H1 (cell line): ENCODE measurements around the gene CD300A. TPM values are rescaled to one million over a fixed set of nuclear protein-coding genes. Genes with fewer than 3 reads are reported as not detected.
A peak's percentile ranks its signal among the peaks of the same experiment; 100 is the strongest.

ENCODE experiments used
- CTCF ChIA-PET: fragments of 300-600 bp; sonication (Branson Sonifier 250); formaldehyde crosslinking; loops from one replicate; lab custom pipeline; 2021; ENCODE audit not compliant: partially characterized antibody; lab: Charles Lee
- POLR2A ChIA-PET: fragments of 300-600 bp; sonication (Branson Sonifier 250); formaldehyde crosslinking; loops from one replicate; lab custom pipeline; 2021; ENCODE audit warnings: inconsistent platforms; ENCODE audit not compliant: partially characterized antibody; lab: Charles Lee
- DNase-seq, 2 experiments: peaks; one replicate each; pipeline versions ENCODE4 v3.0.0 to v3.0.0-alpha.2; 2010 to 2022; ENCODE audit warnings: low spot score in 2 of 2, low read depth in 1 of 2, mixed read lengths in 1 of 2
- FAIRE-seq: peaks from 2 replicates; lab custom pipeline; 2011; peaks lifted over from hg19 to GRCh38; lab: Jason Lieb, UNC
- H2AFZ ChIP-seq: 2 replicates; pipeline ENCODE4 v1.8.1; 2012; ENCODE audit warnings: low read length, inconsistent platforms
- H2AK5ac ChIP-seq: 2 replicates; pipeline ENCODE4 v1.6.1; 2013; ENCODE audit warnings: low read depth, low read length
- H2BK120ac ChIP-seq: replicated peaks from 2 replicates; pipeline ENCODE3; 2013; ENCODE audit warnings: low read depth, low read length, inconsistent platforms
- H2BK12ac ChIP-seq: 2 replicates; pipeline ENCODE4 v1.6.1; 2013; ENCODE audit warnings: low read depth, low read length
- H2BK15ac ChIP-seq: 2 replicates; pipeline ENCODE4 v1.6.1; 2013; ENCODE audit warnings: low read length
- H2BK20ac ChIP-seq: 2 replicates; pipeline ENCODE4 v1.6.1; 2013; ENCODE audit warnings: low read length
- H2BK5ac ChIP-seq: 2 replicates; pipeline ENCODE4 v1.6.1; 2013; ENCODE audit warnings: low read depth, low read length
- H3K14ac ChIP-seq: 2 replicates; pipeline ENCODE4 v1.6.1; 2013; ENCODE audit warnings: inconsistent platforms; ENCODE audit not compliant: insufficient read length
- H3K18ac ChIP-seq: 2 replicates; pipeline ENCODE4 v1.6.1; 2013; ENCODE audit warnings: low read length; ENCODE audit errors: extremely low read depth
- H3K23ac ChIP-seq: 2 replicates; pipeline ENCODE4 v1.6.1; 2013; ENCODE audit warnings: inconsistent platforms; ENCODE audit not compliant: insufficient read length
- H3K23me2 ChIP-seq: 2 replicates; pipeline ENCODE4 v1.6.1; 2013; ENCODE audit warnings: low read depth, low read length
- H3K27ac ChIP-seq: 2 replicates; pipeline ENCODE4 v1.6.1; 2011; ENCODE audit warnings: low read depth, low read length, inconsistent platforms
- H3K27me3 ChIP-seq, 4 experiments: replicated peaks in 1 of 4; 1 replicate in 1 of 4; 2 replicates in 3 of 4; pipeline versions ENCODE4 v1.6.1 to v1.8.1; 2011 to 2013; ENCODE audit warnings: low read length in 3 of 4, mild to moderate bottlenecking in 3 of 4, inconsistent platforms in 2 of 4, mixed read lengths in 2 of 4, moderate library complexity in 1 of 4; ENCODE audit not compliant: control insufficient read depth in 3 of 4, insufficient read depth in 3 of 4; ENCODE audit errors: extremely low read depth in 1 of 4
- H3K36me3 ChIP-seq, 4 experiments: 2 replicates each; pipeline versions ENCODE4 v1.6.1 to v1.8.1; 2011 to 2013; ENCODE audit warnings: mild to moderate bottlenecking in 4 of 4, low read length in 3 of 4, moderate library complexity in 2 of 4, control low read depth in 1 of 4, inconsistent platforms in 1 of 4; ENCODE audit not compliant: insufficient read depth in 4 of 4, control insufficient read depth in 2 of 4
- H3K4ac ChIP-seq: replicated peaks from 2 replicates; pipeline ENCODE3; 2013; ENCODE audit warnings: low read length, low read depth, mixed read lengths, inconsistent platforms; ENCODE audit not compliant: insufficient read length
- H3K4me1 ChIP-seq, 4 experiments: replicated peaks in 1 of 4; 1 replicate in 1 of 4; 2 replicates in 3 of 4; pipeline versions ENCODE4 v1.6.1 to v1.8.1; 2011 to 2013; ENCODE audit warnings: low read length in 3 of 4, inconsistent platforms in 2 of 4, mixed read lengths in 1 of 4; ENCODE audit not compliant: insufficient read depth in 4 of 4, control insufficient read depth in 3 of 4
- H3K4me2 ChIP-seq, 2 experiments: 2 replicates each; pipeline versions ENCODE4 v1.6.1 to v1.8.1; 2011 to 2013; ENCODE audit warnings: low read depth in 2 of 2, low read length in 2 of 2, control low read depth in 1 of 2, inconsistent platforms in 1 of 2, mild to moderate bottlenecking in 1 of 2; ENCODE audit not compliant: insufficient read depth in 1 of 2
- H3K4me3 ChIP-seq, 4 experiments: fragments of 200-600, 300-600 bp in 1 of 4; sonication (generic), shearing (Covaris generic), sonication (Bioruptor Twin) in 1 of 4; 2 replicates each; pipeline versions ENCODE4 v1.5.1 to v1.8.1; 2011 to 2016; ENCODE audit warnings: low read length in 4 of 4, low read depth in 3 of 4, control low read depth in 2 of 4, inconsistent platforms in 2 of 4, mild to moderate bottlenecking in 2 of 4, mixed read lengths in 1 of 4, moderate library complexity in 1 of 4; ENCODE audit not compliant: insufficient read depth in 2 of 4; ENCODE audit errors: extremely low read depth in 1 of 4
- H3K56ac ChIP-seq: replicated peaks from 2 replicates; pipeline ENCODE3; 2013; ENCODE audit warnings: low read depth, mild to moderate bottlenecking, mixed read lengths, low read length, inconsistent platforms; ENCODE audit not compliant: insufficient read length
- H3K79me1 ChIP-seq: 2 replicates; pipeline ENCODE4 v1.6.1; 2013; ENCODE audit warnings: low read depth, low read length, control low read depth
- H3K79me2 ChIP-seq, 2 experiments: 2 replicates each; pipeline versions ENCODE4 v1.6.1 to v1.8.1; 2012 to 2013; ENCODE audit warnings: low read length in 2 of 2, mild to moderate bottlenecking in 2 of 2, inconsistent platforms in 1 of 2; ENCODE audit not compliant: insufficient read depth in 2 of 2, control insufficient read depth in 1 of 2
- H3K9ac ChIP-seq, 4 experiments: replicated peaks in 1 of 4; 1 replicate in 1 of 4; 2 replicates in 3 of 4; pipeline versions ENCODE4 v1.6.1 to v1.8.1; 2011 to 2013; ENCODE audit warnings: low read depth in 3 of 4, low read length in 3 of 4, control low read depth in 2 of 4, mild to moderate bottlenecking in 2 of 4, moderate library complexity in 2 of 4, inconsistent platforms in 1 of 4; ENCODE audit errors: extremely low read depth in 1 of 4
- H3K9me3 ChIP-seq, 2 experiments: 2 replicates each; pipeline versions ENCODE4 v1.6.1 to v1.8.1; 2012 to 2013; ENCODE audit warnings: mild to moderate bottlenecking in 2 of 2, moderate library complexity in 2 of 2, control low read depth in 1 of 2, inconsistent platforms in 1 of 2, low read depth in 1 of 2, low read length in 1 of 2, mixed read lengths in 1 of 2; ENCODE audit not compliant: insufficient read depth in 2 of 2
- H4K20me1 ChIP-seq, 2 experiments: replicated peaks in 1 of 2; 2 replicates each; pipeline versions ENCODE3 to v1.8.1; 2011 to 2013; ENCODE audit warnings: inconsistent platforms in 2 of 2, low read length in 2 of 2, mild to moderate bottlenecking in 1 of 2; ENCODE audit not compliant: insufficient read depth in 2 of 2, control insufficient read depth in 1 of 2
- H4K5ac ChIP-seq: 2 replicates; pipeline ENCODE4 v1.6.1; 2013; ENCODE audit warnings: low read length, low read depth, mixed read lengths, inconsistent platforms; ENCODE audit not compliant: insufficient read length
- H4K8ac ChIP-seq: 2 replicates; pipeline ENCODE4 v1.8.0; 2013; ENCODE audit warnings: mild to moderate bottlenecking, moderate library complexity, low read length, inconsistent platforms; ENCODE audit not compliant: insufficient read depth; ENCODE audit errors: extremely low read depth
- H4K91ac ChIP-seq: replicated peaks from 2 replicates; pipeline ENCODE3; 2013; ENCODE audit warnings: low read length, mixed read lengths, inconsistent platforms; ENCODE audit not compliant: insufficient read length
- BACH1 ChIP-seq: IDR thresholded peaks from 2 replicates; pipeline ENCODE4 v1.6.1; 2012; ENCODE audit warnings: low read length, improper control_type of control experiment
- CHD2 ChIP-seq: IDR thresholded peaks from 2 replicates; pipeline ENCODE4 v1.6.1; 2012; ENCODE audit warnings: low read length, improper control_type of control experiment
- EZH2 ChIP-seq: fragments of 200-600 bp; sonication (generic); IDR thresholded peaks from 2 replicates; pipeline ENCODE4 v1.7.1; 2012; ENCODE audit warnings: low read depth, mild to moderate bottlenecking, moderate library complexity, low read length, inconsistent platforms; ENCODE audit not compliant: severe bottlenecking
- ZNF274 ChIP-seq: IDR thresholded peaks from 2 replicates; pipeline ENCODE4 v1.7.0; 2012; ENCODE audit warnings: low read length, borderline replicate concordance; ENCODE audit errors: extremely low read depth
- WGBS, 2 experiments: shearing (Covaris generic) in 1 of 2; methylation state at CpG; one replicate each; pipeline versions ENCODE4 v1.1.6 to v1.1.7; 2013 to 2015; ENCODE audit warnings: low lambda C conversion rate in 2 of 2, mixed read lengths in 2 of 2, inconsistent platforms in 1 of 2, low coverage in 1 of 2, missing lambda C conversion rate in 1 of 2; ENCODE audit not compliant: insufficient replicate concordance in 2 of 2, insufficient coverage in 1 of 2, insufficient read length in 1 of 2; ENCODE audit errors: extremely low coverage in 1 of 2, missing lambda C conversion rate in 1 of 2; 5-methylcytosine and 5-hydroxymethylcytosine counted together
- polyA plus RNA-seq, 7 experiments: library from polyadenylated mRNA; depleted of rRNA in 3 of 7; stranded (reverse) in 5 of 7; unstranded in 2 of 7; fragments of >200 nt in 5 of 7; fragments of 200-250 nt in 2 of 7; gene quantifications; 1 replicate in 5 of 7; 2 replicates in 1 of 7; 4 replicates in 1 of 7; pipeline versions ENCODE4 v1.2.1 to v1.2.3, GENCODE V29; 2011 to 2013; ENCODE audit warnings: missing spikeins in 2 of 7, mixed read lengths in 2 of 7
- total RNA-seq: library from RNA; stranded (reverse); fragmentation: NEBNext Ultra II Directional; extraction: Animal tissue kit (Norgen Biotek cat#: 25700); gene quantifications from 2 replicates; pipeline ENCODE4 v1.2.1, GENCODE V29; 2021
- TF ChIP-seq, protein P1 (sequence below): IDR thresholded peaks from 2 replicates; pipeline ENCODE4 v1.6.1; 2011; ENCODE audit warnings: low read depth, mild to moderate bottlenecking, low read length; ENCODE audit not compliant: insufficient read depth

Gene CD300A
- total and polyA plus RNA-seq, 2 of the 8 experiments (the other 6 are each of a cell fraction or from before 2014, with no cell fraction given): 0.52 to 1.3 TPM

GRCh38 chr17:74473294-74473693 is 6.9 kb downstream of the CD300A start:
- peaks cover 0 to 1% (median 0%) of the 10 kb centered on the region in 4 experiments; a peak in 2 of 7 replicates for H3K27me3 ChIP-seq
- H3K56ac ChIP-seq: no peak overlapping the region
- ChIA-PET CTCF (interaction anchor here (0.6 to 4.1 kb wide), 4 partner anchors 11 to 100 kb away, joined by 3 to 25 read pairs (median 7); no protein-coding TSS in a partner anchor), POLR2A (interaction anchor here (0.7 to 1.1 kb wide), 2 partner anchors 10 to 14 kb away, joined by 3 read pairs; no protein-coding TSS in a partner anchor)
- H4K5ac ChIP-seq: no peak overlapping the region
- H2BK20ac ChIP-seq: no peak overlapping the region
- H2BK120ac ChIP-seq: no peak overlapping the region
- no peak overlapping the region for H3K4me2 ChIP-seq
- 0 out of 2 replicates have a peak overlapping the region, but pooled peaks have one; percentile 42 for H4K8ac ChIP-seq
- H2BK15ac ChIP-seq: no peak overlapping the region
- no peak overlapping the region for H3K23ac ChIP-seq
- no peaks in the 10 kb centered on the region for H3K79me2 ChIP-seq
- FAIRE-seq (no peak), DNase-seq (no peak)
- no peak overlapping the region for H4K91ac ChIP-seq
- H4K20me1 ChIP-seq: no peaks in the 10 kb centered on the region
- no peaks in the 10 kb centered on the region for H3K36me3 ChIP-seq
- no peak overlapping the region for H3K4ac ChIP-seq
- no peak overlapping the region for H2AFZ ChIP-seq
- no peak overlapping the region for H2BK5ac ChIP-seq
- H2BK12ac ChIP-seq: no peak overlapping the region
- no peak overlapping the region for H3K27ac ChIP-seq
- H2AK5ac ChIP-seq: no peak overlapping the region
- H3K9ac ChIP-seq: no peak overlapping the region
- H3K4me3 ChIP-seq: no peak overlapping the region
- no peaks in the 10 kb centered on the region for H3K23me2 ChIP-seq
- no peak for TF ChIP-seq CHD2
- no peak for TF ChIP-seq ZNF274
- TF ChIP-seq EZH2: no peak
- TF ChIP-seq BACH1: no peak
- TF ChIP-seq, protein P1, sequence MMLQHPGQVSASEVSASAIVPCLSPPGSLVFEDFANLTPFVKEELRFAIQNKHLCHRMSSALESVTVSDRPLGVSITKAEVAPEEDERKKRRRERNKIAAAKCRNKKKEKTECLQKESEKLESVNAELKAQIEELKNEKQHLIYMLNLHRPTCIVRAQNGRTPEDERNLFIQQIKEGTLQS: no peak
- H3K4me1 ChIP-seq: no peaks in the 10 kb centered on the region
- no peak overlapping the region for H3K14ac ChIP-seq
- H3K18ac ChIP-seq: no peak overlapping the region
- 84% methylated on average over 7 of the region's 8 CpGs; no CpG with 5 or more reads in 1 of the 2 experiments for WGBS, 2 experiments
- H3K79me1 ChIP-seq: no peaks in the 10 kb centered on the region
- H3K9me3 ChIP-seq: peaks cover 7 to 13% of the 10 kb centered on the region in 2 experiments; a peak in 2 of 4 replicates
